ENCODE results near the gene MEAK7.

The MEAK7 gene

GRCh38 chr16:84504420-84505248, at the start of gene MEAK7:
Gene MEAK7 (minus strand): TSS chr16:84504659. CDS start chr16:84498086, 6,573 bp downstream.
- DNase-seq (ENCODE audit: low read depth in 2 of 2, low spot score in 1 of 2): peak; percentile 91 to 95

GRCh38 chr16:84553873-84554399, 49.5 kb upstream of the MEAK7 start:
- DNase-seq (ENCODE audit: low read depth in 2 of 2, low spot score in 1 of 2): no peak

GRCh38 chr16:84552135-84552534, 47.7 kb upstream of the MEAK7 start:
- no peak for DNase-seq (ENCODE audit: low read depth in 2 of 2, low spot score in 1 of 2)

DNA sequence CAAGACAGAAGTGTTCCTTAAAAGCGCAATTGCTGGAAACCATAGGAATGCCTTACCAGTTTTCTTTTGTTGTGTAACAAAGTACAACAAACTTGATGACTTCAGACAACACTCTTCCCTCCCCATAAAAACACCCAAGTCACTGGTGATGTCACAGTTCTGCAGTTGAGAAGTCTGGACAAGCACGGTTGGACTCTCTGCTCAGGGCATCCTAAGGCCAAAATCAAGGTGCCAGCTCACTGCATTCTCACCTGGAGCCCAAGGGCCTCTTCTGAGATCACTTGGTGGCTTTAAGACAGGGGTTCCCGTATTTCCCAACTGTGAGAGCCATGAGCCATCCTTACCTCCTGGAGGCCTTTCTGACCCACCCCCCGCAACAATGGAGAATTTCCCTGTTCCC, 45.6 kb upstream of the MEAK7 start:
- DNase-seq (ENCODE audit: low read depth in 2 of 2, low spot score in 1 of 2): no peak

- peak in 1 of 2 donors; percentile 47 for DNase-seq (ENCODE audit: low read depth in 2 of 2, low spot score in 1 of 2)
These were observed 44.7 kb upstream of the MEAK7 start for GRCh38 chr16:84548971-84549844.

- DNase-seq (ENCODE audit: low read depth in 2 of 2, low spot score in 1 of 2): no peak
These were observed 44.0 kb upstream of the MEAK7 start for GRCh38 chr16:84548508-84548907.

GRCh38 chr16:84547546-84548061, 43.1 kb upstream of the MEAK7 start:
- DNase-seq (ENCODE audit: low read depth in 2 of 2, low spot score in 1 of 2): no peak

GRCh38 chr16:84546669-84547545, 42.4 kb upstream of the MEAK7 start:
- DNase-seq (ENCODE audit: low read depth in 2 of 2, low spot score in 1 of 2): no peak

DNA sequence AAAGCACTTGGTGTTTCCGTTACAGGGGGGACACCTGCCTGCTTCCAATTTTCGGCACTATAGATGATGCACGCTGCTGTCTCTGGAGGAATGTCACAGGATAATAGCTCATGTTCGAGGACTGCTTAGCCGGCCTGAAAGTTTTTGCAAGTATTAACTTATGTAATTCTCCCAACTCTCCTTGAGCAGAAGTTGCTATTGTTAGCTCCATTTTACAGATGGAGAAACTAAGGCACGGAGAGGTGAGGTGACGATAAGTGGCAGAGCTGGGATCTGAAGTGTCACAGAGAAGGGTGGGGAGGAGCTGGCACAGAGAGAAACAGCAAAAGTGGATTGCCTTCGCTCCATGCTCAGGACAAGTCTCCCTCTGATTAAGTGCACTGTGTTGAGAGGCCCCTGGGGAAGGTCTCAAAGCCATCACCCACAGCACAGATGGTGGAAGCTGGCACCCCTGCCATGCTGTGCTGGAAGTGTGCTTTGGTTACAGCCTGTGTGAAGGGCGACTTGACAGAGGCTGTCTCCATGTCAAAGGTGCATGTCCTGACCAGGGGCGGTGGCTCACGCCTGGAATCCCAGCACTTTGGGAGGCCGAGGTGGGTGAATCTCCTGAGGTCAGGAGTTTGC, 40.8 kb upstream of the MEAK7 start:
- no peak for DNase-seq (ENCODE audit: low read depth in 2 of 2, low spot score in 1 of 2)

DNA sequence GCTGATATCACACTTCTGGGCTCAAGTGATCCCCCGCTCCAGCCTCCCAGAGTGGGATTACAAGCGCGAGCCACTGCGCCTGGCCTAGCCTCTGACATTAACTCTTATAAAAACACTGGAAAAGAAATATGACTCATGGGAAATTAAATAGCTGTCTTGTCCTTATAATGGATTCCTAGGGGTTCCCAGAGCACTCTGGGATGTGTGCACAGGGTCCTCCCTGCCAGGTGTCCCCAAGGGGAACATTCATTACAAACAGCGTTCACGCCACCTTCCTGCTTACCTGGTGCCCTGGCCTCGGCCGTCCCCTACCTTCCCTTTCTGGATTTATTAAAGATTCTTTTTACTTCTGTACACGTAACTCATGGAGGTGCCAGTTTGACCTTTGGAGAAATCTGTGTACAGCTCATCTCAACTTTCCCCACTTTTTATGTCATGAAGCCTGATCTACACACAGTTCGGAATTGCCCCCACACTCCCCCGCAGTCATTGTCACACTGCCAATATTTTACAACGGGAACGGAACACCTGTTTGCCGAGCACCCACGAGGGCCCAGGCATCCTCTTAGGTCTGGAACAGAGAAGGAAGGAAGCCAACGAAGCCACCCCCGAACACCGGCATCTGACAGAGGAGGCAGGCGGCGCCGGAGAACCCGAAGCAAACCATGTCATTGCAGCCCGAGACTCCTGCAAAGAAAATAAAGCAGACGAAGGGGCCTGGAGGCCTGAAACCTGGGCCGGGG, 39.7 kb upstream of the MEAK7 start:
- DNase-seq (ENCODE audit: low read depth in 2 of 2, low spot score in 1 of 2): peak in 1 of 2 donors; percentile 24

- DNase-seq (ENCODE audit: low read depth in 2 of 2, low spot score in 1 of 2): no peak
These were observed 38.8 kb upstream of the MEAK7 start for GRCh38 chr16:84543253-84543652.

GRCh38 chr16:84541999-84542817, 37.7 kb upstream of the MEAK7 start:
- DNase-seq (ENCODE audit: low read depth in 2 of 2, low spot score in 1 of 2): no peak

DNA sequence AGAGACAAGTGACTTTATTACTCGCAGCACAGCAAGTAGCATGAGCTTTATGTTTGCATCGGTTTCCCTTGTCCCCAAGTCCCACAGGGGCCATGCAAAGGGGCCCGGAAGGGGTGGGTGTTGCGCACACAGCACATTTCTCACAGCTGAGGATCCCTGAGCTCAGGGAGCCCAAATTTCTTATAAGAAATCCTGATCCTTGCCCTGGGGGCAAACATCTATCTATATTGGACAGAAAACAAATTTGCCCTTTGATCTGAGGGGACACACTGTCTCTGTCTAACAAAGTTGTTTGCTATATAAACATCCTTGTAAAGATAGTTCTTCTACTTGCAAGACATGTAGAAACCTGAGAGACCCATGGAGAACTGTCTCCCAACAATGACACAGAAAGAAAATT, 35.7 kb upstream of the MEAK7 start:
- DNase-seq (ENCODE audit: low read depth in 2 of 2, low spot score in 1 of 2): no peak

DNA sequence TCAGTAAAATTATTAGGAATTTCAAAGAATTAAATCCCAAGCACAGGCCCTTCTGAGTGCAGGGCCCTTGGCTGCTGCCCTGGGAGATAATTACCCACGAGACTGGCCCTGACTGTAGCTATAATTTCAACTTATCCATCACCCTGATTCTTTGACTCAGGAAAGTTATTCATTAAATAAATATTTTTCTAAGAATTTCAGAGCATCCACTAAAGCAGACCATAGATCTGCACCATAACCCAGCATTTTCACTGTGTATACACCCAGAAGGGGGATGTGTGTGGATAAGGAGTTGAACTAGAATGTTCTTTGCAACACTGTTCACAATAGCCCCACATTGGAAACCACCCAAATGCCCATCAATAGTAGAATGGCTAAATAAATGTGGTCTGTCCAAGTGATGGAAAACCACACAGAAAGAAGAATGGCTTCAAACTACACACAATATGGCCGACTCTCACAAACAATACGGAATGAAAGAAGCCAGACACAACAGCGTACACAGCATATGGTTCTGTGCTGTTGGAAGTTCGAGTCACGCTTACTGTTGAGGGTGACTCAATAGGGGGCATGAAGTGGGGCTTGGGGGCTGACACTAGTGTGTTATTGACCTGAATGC, 33.9 kb upstream of the MEAK7 start:
- DNase-seq (ENCODE audit: low read depth in 2 of 2, low spot score in 1 of 2): no peak

DNA sequence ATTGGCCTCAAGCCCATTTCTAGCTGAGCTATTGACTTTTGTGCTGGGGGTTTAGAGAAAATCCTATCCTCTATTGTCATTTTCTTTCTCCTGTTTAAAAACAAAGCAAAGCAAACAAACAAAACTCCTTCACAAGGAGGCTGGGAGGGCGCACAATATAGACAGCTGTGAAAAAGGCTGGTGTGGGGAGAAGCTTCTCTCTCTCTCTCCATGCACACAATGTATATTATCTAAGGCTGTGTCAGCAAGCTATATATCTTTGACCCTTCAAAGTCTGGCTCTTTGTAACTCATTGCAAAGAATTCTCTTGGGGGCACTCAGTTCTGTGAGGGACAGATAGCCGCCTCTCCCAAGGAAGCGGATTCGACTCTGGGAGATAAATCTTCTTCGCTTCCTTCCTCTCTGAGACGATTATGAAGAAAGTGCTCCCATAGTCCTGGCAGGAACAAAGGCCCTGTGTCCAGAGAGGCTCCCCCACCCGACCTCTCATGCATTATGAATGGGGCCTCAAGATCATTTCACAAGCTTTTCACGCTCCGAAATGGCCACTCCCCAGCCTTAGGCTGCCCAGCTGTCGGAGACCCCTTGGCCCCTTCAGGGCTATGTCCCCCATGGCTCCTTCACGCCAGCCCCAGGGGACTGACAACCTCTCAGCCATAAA, 33.2 kb upstream of the MEAK7 start:
- DNase-seq (ENCODE audit: low read depth in 2 of 2, low spot score in 1 of 2): no peak

- DNase-seq (ENCODE audit: low read depth in 2 of 2, low spot score in 1 of 2): no peak
These were observed 31.4 kb upstream of the MEAK7 start for GRCh38 chr16:84535851-84536250.

DNA sequence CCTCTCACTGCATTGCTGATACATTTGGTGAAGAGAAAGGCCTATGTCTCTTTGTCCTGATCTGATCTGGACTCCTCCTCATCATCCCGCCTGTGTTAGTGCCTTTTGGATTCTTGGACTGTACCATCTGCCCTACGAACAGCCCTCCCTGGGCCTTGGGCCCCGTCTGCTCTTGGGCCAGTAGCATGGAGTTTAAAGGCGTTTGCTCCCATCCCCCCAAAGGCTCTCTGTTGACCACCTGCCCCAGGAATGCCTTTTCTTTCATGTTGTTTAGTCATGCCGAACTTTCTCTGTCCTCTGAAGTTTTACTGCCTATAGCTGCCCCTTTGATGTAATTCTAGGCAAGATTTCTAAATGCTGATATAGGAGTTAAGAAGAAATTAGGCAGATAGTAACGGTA, 30.9 kb upstream of the MEAK7 start:
- no peak for DNase-seq (ENCODE audit: low read depth in 2 of 2, low spot score in 1 of 2)

DNA sequence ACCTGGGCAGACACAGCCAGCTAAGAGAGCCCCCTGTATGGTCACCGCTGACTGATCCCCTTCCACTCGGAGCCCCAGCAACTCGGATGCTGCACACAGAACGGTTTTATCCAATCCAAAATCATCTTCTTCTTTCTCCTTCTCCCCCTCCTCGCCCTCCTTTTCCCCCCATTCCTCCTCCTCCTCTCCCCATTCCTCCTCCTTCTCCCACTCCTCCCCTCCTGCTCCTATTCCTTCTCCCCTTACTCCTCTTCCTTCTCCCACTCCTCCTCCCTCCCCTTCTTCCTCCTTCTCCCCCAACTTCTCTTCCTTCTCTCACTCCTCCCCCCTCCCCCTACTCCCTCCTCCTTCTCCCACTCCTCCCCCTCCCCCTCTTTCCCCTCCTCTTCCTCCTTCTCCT, 30.4 kb upstream of the MEAK7 start:
- no peak for DNase-seq (ENCODE audit: low read depth in 2 of 2, low spot score in 1 of 2)

Data from stimulated activated CD8-positive, alpha-beta memory T cell treated with anti-CD3 and anti-CD28 coated beads, Interleukin-4, amount 100 ng/mL, for 4 hours (primary cell).